ENCODE results near the gene LBX1.

LBX1 gene

GRCh38 chr10:101228153-101228965 lies 904 bp downstream of the LBX1 start:
- DNase-seq, result no peak
- intact Hi-C loops (cut with DNase I), result no loop called here

- intact Hi-C loops (cut with DNase I), result no loop called here
- no peak for DNase-seq
These were observed 1.7 kb downstream of the LBX1 start for GRCh38 chr10:101227429-101228152.

DNA sequence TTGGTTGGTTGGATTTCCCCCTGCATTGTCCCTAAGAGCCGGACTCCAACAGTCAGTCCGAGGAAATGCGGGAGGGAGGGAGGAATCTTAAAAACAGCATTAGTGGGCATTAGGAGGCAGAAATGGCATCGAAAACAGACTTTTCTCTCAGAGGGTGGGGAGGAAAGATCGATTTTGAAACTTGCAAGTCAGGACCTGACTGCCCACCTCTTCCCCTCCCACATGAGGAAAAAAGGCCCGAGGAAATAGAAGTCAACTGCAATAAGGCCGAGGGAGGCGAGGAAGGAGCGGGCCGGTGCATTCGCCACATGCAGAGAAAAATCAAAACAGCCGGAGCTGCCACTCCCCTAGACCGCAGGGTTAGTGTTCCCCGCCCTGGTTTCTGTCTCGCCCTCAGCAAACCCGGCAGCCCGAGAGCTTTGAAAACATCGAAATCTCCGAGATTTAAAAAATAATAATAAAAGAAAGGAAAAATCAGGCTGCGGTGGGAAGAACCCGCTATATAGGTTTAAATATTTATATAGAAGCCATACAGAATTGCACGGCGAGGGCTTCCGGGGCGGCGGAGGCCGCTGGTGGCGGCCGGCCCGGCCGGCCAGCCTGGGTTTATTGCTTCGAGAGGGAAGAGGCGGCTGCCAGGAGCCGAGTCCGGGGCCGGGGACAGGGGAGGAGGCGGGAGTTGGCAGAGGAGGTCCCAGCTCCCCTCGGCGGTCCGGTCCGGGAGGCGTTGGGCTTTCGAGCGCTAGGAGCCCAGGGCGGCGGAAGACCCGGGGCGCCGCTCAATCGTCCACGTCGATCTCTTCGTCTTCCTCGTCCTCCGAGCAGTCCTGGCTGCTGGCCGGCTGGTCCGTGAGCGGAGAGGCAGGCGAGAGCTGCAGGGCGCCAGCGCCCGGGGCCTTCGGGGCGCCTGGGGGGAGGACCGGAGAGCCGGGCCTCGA lies 2.5 kb downstream of the LBX1 start:
- intact Hi-C loops (cut with DNase I), result no loop called here
- DNase-seq, result no peak

DNA sequence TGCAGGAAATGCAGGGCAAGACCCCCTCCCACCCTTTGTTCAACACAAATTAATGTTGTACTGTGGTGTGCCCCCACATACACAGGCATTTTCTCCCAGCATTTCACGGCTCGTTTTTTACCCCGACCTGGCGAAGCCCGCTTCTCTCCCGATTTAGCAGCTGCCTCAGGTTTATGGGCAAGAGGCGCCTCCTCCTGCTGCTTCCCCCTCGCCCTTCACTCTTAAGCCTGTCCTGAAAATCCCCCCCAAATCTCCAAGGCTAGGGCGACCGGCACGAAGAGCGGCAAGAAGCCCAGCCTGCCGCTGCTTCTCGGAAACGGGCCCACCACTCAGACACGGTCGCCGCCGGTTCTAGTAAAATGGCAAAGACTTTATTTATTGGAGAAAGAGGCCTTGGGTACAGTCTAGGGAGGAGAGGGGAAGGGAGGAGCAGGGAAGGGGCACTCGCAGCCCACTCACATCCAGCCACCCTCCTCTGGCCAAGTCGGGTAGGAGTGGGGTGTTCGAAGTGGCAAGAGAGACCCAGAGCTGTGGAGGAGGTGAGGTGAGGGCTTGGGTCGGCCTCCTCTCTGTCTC lies 3.3 kb downstream of the LBX1 start:
- intact Hi-C loops (cut with DNase I), result no loop called here

DNA sequence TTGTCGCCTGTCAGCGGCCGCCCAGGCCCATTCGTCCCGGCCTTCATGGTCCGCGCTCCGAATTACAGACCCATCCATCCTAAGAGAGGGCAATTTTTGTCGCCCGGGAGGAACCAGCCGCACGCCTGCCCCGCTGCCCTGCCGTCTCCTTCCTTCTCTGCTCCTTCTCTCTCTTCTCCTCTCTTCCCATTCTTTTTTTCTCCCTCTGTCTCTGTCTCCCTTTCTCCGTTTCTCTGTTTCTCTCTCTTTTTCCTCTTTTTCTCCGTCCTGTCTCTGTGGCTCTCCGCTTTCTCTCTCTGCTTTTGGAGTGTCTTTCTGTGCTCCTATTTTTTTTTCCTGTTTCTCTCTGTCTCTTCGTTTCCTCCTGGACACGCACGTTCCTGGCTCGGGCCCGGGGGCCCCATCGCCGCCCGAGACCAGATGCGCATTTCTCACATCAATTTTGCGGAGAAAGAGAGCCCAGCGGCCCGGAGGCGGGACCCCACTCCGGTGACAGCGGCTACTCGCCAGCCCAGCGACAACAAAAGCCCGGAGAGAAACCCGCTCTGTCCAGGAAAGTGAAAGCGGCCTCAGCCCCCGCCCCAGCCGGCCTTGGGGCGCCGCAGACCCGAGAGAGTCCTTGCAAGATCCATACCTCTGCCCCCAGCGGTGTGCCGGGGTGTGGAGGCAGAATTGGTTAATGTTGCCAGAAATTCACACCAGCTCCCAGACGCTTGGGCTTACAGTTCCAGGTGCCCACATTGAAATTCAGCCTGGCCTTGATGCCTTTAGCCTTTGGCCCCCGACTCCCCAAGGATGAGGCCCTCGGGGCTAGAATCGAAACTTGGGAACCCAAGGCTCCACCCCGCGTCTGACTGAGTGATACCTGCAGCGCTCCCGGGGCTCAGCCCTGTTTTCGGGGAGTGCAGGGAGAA lies 4.1 kb downstream of the LBX1 start:
- intact Hi-C loops (cut with DNase I), result no loop called here

More for the DNA sequence above, 3.3 kb downstream of the LBX1 start:
- no peak for DNase-seq

GRCh38 chr10:101224060-101224909 lies 5.0 kb downstream of the LBX1 start:
- no peak for DNase-seq
- intact Hi-C loops (cut with DNase I), result no loop called here

More for the DNA sequence above, 4.1 kb downstream of the LBX1 start:
- no peak for DNase-seq

GRCh38 chr10:101223274-101224059 lies 5.8 kb downstream of the LBX1 start:
- DNase-seq, result no peak
- intact Hi-C loops (cut with DNase I), result no loop called here

- intact Hi-C loops (cut with DNase I), result no loop called here
- DNase-seq, result peak in 1 of 42 donors; percentile 53
These were observed 6.5 kb downstream of the LBX1 start for GRCh38 chr10:101222683-101223273.

DNA sequence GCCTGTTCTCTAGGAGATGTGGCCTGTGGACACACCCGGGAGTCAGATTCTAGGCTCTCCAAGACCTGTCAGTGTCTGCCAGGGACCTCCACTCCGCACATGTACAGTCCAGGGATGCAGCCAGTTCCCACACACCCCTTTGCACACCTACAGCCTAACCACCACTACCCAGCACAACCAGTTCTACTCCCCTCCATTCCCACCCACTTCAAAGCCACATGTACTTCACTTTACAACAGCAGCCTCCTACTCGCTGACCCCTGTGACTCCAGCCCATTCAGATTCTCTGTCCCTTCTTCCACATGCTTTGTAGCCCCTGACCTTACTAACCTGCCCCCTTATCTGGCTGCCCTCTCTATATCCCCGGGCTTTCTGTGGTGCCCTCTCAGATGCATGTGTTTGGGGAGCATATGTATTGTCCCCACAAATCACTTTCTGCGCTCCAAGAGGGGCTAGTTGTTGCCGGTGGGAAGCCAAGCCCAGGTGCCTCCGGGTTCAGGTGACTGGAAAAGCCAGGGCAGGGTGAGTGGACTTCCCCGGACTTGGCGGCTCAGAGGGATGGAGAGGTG lies 7.2 kb downstream of the LBX1 start:
- intact Hi-C loops (cut with DNase I), result no loop called here
- DNase-seq, result no peak

- DNase-seq, result no peak
- intact Hi-C loops (cut with DNase I), result no loop called here
These were observed 7.7 kb downstream of the LBX1 start for GRCh38 chr10:101221549-101221948.

GRCh38 chr10:101219946-101220451 lies 9.3 kb downstream of the LBX1 start:
- no peak for DNase-seq
- intact Hi-C loops (cut with DNase I), result no loop called here

DNA sequence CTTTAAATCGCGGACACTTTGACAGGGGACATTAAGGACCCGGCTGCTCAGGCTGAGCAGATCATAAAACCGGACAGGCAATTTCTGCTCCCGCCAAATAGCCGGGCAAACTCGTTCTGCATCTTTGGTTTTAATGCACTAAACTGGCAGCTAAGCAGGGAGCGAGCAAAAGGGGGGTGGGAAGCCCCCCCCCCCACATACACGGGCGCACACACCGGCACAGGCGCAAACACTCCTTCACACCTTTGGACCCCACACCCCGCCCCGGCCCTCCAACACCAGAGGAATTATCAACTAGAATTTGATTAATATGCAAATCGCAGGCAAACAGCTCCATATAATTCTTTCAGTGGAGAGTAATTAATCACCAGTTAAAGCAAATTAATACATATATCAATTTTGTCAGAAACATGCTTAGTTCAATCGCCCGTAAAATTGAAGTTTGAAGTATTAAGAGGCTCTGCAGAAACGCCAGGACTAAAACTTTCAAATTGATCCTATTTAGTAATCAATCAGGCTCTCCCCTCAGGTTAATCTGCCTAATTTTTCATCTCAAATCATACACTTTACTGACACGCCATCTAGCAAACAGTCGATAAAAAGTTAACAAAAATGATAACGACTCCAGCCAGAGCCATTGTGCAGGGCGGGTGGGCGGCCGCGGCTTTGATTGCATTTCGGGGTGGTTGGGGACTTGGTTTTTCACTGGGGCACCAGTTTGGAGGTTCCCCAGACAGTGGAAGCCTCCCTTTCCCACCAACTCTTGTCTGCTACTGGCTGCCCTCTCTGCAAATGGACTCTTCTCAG lies 9.9 kb downstream of the LBX1 start:
- intact Hi-C loops (cut with DNase I), result no loop called here
- no peak for DNase-seq

GRCh38 chr10:101218351-101219138 lies 10.7 kb downstream of the LBX1 start:
- no peak for DNase-seq
- intact Hi-C loops (cut with DNase I), result no loop called here

All from head of caudate nucleus (tissue), 42 donors.